HepG2 (cell line): ENCODE measurements around the gene FAM20C. TPM values are rescaled to one million over a fixed set of nuclear protein-coding genes. Genes with fewer than 3 reads are reported as not detected.
A peak's percentile ranks its signal among the peaks of the same experiment; 100 is the strongest.

ENCODE experiments used
- CBX1 ChIP-seq: IDR thresholded peaks from one replicate; pipeline ENCODE4 v1.6.1; 2016; ENCODE audit warnings: antibody characterized with exemption, low read depth
- CREM ChIP-seq, 2 experiments: sonication (generic) in 1 of 2; formaldehyde crosslinking in 1 of 2; IDR thresholded peaks; 2 replicates each; pipeline versions ENCODE4 v1.4.0 to v1.6.1; 2016 to 2020; ENCODE audit warnings: antibody characterized with exemption in 1 of 2, mild to moderate bottlenecking in 1 of 2, missing genetic modification reagents in 1 of 2
- GFI1 ChIP-seq: sonication (generic); formaldehyde crosslinking; IDR thresholded peaks from 2 replicates; pipeline ENCODE4 v1.5.0; 2020; ENCODE audit warnings: missing genetic modification reagents, mild to moderate bottlenecking, borderline replicate concordance
- MIER2 ChIP-seq: IDR thresholded peaks from 2 replicates; pipeline ENCODE4 v1.6.1; 2016; ENCODE audit warnings: missing biosample characterization, missing genetic modification reagents
- NR2F1 ChIP-seq, 2 experiments: fragments of 450-650 bp in 1 of 2; formaldehyde crosslinking in 1 of 2; IDR thresholded peaks; 2 replicates each; pipeline versions ENCODE4 v1.5.0 to v1.6.1; 2016 to 2020; ENCODE audit warnings: mild to moderate bottlenecking in 1 of 2, missing compliant biosample characterization in 1 of 2, missing genetic modification reagents in 1 of 2, moderate library complexity in 1 of 2
- RBM39 ChIP-seq: fragments of 200-400 bp; formaldehyde crosslinking; IDR thresholded peaks from one replicate; pipeline ENCODE4 v1.6.1; 2018; ENCODE audit warnings: antibody characterized with exemption, mild to moderate bottlenecking, low read depth, low read length; ENCODE audit not compliant: poor library complexity, severe bottlenecking
- TCF7L2 ChIP-seq: IDR thresholded peaks from 2 replicates; pipeline ENCODE4 v1.6.1; 2011; ENCODE audit warnings: mild to moderate bottlenecking, low read depth, low read length, moderate library complexity
- THYN1 ChIP-seq: sonication (generic); formaldehyde crosslinking; IDR thresholded peaks from 2 replicates; pipeline ENCODE4 v1.8.1; 2023; ENCODE audit warnings: low read depth, mild to moderate bottlenecking, moderate library complexity, missing genetic modification reagents, borderline replicate concordance
- ZIK1 ChIP-seq: sonication (generic); formaldehyde crosslinking; IDR thresholded peaks from 2 replicates; pipeline ENCODE4 v1.5.0; 2020; ENCODE audit warnings: mild to moderate bottlenecking, low read depth, missing genetic modification reagents, borderline replicate concordance
- ZNF121 ChIP-seq: sonication (generic); formaldehyde crosslinking; IDR thresholded peaks from 2 replicates; pipeline ENCODE4 v1.5.0; 2020; ENCODE audit warnings: mild to moderate bottlenecking, missing genetic modification reagents
- ZNF224 ChIP-seq: sonication (generic); formaldehyde crosslinking; IDR thresholded peaks from 2 replicates; pipeline ENCODE4 v1.5.0; 2020; ENCODE audit warnings: mild to moderate bottlenecking, missing genetic modification reagents
- ZNF24 ChIP-seq: fragments of 450-650 bp; IDR thresholded peaks from 2 replicates; pipeline ENCODE4 v1.6.1; 2017; ENCODE audit warnings: antibody characterized with exemption, mild to moderate bottlenecking
- ZNF431 ChIP-seq: sonication (generic); formaldehyde crosslinking; IDR thresholded peaks from 2 replicates; pipeline ENCODE4 v1.9.0; 2022; ENCODE audit warnings: missing genetic modification reagents, low read depth, mild to moderate bottlenecking, borderline replicate concordance
- ZNF510 ChIP-seq: sonication (generic); formaldehyde crosslinking; IDR thresholded peaks from 2 replicates; pipeline ENCODE4 v1.4.0; 2020; ENCODE audit warnings: low read depth, mild to moderate bottlenecking, missing genetic modification reagents
- ZNF619 ChIP-seq: sonication (generic); formaldehyde crosslinking; IDR thresholded peaks from 2 replicates; pipeline ENCODE4 v1.4.0; 2020; ENCODE audit warnings: mild to moderate bottlenecking, missing genetic modification reagents
- ZNF776 ChIP-seq: sonication (generic); formaldehyde crosslinking; IDR thresholded peaks from 2 replicates; pipeline ENCODE4 v1.4.0; 2020; ENCODE audit warnings: mild to moderate bottlenecking, missing genetic modification reagents
- ZSCAN31 ChIP-seq: sonication (generic); formaldehyde crosslinking; IDR thresholded peaks from 2 replicates; pipeline ENCODE4 v1.5.0; 2020; ENCODE audit warnings: low read depth, mild to moderate bottlenecking, missing genetic modification reagents
- polyA plus RNA-seq, 8 experiments: library from polyadenylated mRNA; depleted of rRNA in 3 of 8; stranded (reverse) in 7 of 8; unstranded in 1 of 8; fragments of >200 nt; fragmentation: Illumina TruSeq in 4 of 8; extraction: Trizol in 4 of 8; gene quantifications; 2 replicates each; pipeline versions ENCODE4 v1.2.1 to v1.2.3, GENCODE V29; 2011 to 2016; ENCODE audit warnings: low read depth in 4 of 8, missing spikeins in 1 of 8, mixed read lengths in 1 of 8; ENCODE audit not compliant: insufficient read depth in 1 of 8
- total RNA-seq, 5 experiments: library from RNA; depleted of rRNA; stranded (reverse); fragments of >200 nt; fragmentation: Illumina TruSeq; extraction: Trizol; gene quantifications; 2 replicates each; pipeline ENCODE4 v1.2.3, GENCODE V29; 2016; ENCODE audit warnings: low read depth in 1 of 5
- TF ChIP-seq, protein P1 (sequence below): sonication (generic); formaldehyde crosslinking; IDR thresholded peaks from 2 replicates; pipeline ENCODE4 v1.4.0; 2020; ENCODE audit warnings: missing genetic modification reagents
- TF ChIP-seq, protein P2 (sequence below): sonication (generic); formaldehyde crosslinking; IDR thresholded peaks from 2 replicates; pipeline ENCODE4 v1.8.0; 2022; ENCODE audit warnings: mild to moderate bottlenecking, missing genetic modification reagents; ENCODE audit not compliant: insufficient replicate concordance
- TF ChIP-seq, protein P3 (sequence below): IDR thresholded peaks from 2 replicates; pipeline ENCODE4 v1.6.1; 2016; ENCODE audit warnings: missing compliant biosample characterization, missing genetic modification reagents, borderline replicate concordance
- TF ChIP-seq, protein P4 (sequence below): sonication (generic); formaldehyde crosslinking; IDR thresholded peaks from 2 replicates; pipeline ENCODE4 v1.4.0; 2020; ENCODE audit warnings: missing genetic modification reagents, low read depth, mild to moderate bottlenecking, borderline replicate concordance

FAM20C gene
- total and polyA plus RNA-seq, 2 of the 13 experiments (the other 11 are each of a cell fraction or from before 2014, with no cell fraction given), result 11.9 to 19.9 TPM

DNA sequence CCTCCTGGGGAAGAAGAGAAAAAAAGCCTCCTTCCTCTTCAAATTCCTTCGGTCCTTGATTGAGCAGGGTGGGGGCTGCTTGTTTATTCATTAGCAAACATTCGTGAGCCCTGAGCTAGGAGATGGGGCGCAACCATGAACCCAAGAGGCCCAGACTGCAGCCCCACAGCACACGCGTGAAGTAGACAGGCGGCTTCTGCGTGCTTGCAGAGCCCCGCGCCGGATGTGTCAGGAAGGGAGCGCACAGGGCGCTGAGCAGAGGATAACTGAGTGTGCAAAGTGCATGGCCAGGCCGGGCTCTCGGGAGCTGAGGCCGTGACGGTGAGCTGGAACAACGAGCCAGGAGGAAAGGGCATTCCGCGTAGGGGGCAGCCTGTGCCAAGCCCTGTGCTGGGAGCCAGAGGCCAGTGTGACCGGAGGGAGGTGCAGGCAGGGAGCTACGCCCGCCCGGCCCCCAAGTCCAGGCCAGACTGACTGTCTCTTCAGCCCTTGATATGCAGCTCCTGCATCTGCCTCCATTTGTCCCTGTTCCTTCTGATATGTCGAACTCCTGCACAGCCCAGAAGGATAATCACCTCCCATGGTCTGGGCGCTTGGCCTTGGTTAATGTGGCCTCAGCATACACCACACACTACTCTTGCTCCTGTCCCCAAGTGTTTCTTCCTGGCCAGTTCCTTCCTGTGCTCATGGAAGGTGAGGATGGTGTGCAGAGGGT, 102.2 kb downstream of the FAM20C start (continued):
- TF ChIP-seq, protein P1, sequence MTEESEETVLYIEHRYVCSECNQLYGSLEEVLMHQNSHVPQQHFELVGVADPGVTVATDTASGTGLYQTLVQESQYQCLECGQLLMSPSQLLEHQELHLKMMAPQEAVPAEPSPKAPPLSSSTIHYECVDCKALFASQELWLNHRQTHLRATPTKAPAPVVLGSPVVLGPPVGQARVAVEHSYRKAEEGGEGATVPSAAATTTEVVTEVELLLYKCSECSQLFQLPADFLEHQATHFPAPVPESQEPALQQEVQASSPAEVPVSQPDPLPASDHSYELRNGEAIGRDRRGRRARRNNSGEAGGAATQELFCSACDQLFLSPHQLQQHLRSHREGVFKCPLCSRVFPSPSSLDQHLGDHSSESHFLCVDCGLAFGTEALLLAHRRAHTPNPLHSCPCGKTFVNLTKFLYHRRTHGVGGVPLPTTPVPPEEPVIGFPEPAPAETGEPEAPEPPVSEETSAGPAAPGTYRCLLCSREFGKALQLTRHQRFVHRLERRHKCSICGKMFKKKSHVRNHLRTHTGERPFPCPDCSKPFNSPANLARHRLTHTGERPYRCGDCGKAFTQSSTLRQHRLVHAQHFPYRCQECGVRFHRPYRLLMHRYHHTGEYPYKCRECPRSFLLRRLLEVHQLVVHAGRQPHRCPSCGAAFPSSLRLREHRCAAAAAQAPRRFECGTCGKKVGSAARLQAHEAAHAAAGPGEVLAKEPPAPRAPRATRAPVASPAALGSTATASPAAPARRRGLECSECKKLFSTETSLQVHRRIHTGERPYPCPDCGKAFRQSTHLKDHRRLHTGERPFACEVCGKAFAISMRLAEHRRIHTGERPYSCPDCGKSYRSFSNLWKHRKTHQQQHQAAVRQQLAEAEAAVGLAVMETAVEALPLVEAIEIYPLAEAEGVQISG (CRISPR knock-in tag), result no peak
- TF ChIP-seq CBX1, result no peak
- no peak for TF ChIP-seq ZNF510 (CRISPR knock-in tag)
- no peak for TF ChIP-seq ZIK1
- TF ChIP-seq, protein P2, sequence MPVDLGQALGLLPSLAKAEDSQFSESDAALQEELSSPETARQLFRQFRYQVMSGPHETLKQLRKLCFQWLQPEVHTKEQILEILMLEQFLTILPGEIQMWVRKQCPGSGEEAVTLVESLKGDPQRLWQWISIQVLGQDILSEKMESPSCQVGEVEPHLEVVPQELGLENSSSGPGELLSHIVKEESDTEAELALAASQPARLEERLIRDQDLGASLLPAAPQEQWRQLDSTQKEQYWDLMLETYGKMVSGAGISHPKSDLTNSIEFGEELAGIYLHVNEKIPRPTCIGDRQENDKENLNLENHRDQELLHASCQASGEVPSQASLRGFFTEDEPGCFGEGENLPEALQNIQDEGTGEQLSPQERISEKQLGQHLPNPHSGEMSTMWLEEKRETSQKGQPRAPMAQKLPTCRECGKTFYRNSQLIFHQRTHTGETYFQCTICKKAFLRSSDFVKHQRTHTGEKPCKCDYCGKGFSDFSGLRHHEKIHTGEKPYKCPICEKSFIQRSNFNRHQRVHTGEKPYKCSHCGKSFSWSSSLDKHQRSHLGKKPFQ (CRISPR knock-in tag), result no peak
- no peak for TF ChIP-seq GFI1
- TF ChIP-seq, protein P3, sequence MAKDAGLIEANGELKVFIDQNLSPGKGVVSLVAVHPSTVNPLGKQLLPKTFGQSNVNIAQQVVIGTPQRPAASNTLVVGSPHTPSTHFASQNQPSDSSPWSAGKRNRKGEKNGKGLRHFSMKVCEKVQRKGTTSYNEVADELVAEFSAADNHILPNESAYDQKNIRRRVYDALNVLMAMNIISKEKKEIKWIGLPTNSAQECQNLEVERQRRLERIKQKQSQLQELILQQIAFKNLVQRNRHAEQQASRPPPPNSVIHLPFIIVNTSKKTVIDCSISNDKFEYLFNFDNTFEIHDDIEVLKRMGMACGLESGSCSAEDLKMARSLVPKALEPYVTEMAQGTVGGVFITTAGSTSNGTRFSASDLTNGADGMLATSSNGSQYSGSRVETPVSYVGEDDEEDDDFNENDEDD (CRISPR knock-in tag), result peak; percentile 18; the same call in 1 of the 2 replicates
- no peak for TF ChIP-seq ZSCAN31
- TF ChIP-seq NR2F1 (CRISPR knock-in tag; IDR thresholded peaks at IDR 0.05), result no peak
- TF ChIP-seq ZNF224 (CRISPR knock-in tag), result 0 out of 2 replicates have a peak, but pooled peaks have one; percentile 19
- TF ChIP-seq CREM (IDR thresholded peaks at IDR 0.05), result no peak
- no peak for TF ChIP-seq CREM (CRISPR knock-in tag; IDR thresholded peaks at IDR 0.05)
- TF ChIP-seq ZNF121, result no peak
- no peak for TF ChIP-seq RBM39
- no peak for TF ChIP-seq ZNF776 (CRISPR knock-in tag)
- TF ChIP-seq MIER2 (CRISPR knock-in tag), result no peak
- no peak for TF ChIP-seq THYN1 (CRISPR knock-in tag)
- TF ChIP-seq ZNF431, result no peak
- TF ChIP-seq, protein P4, sequence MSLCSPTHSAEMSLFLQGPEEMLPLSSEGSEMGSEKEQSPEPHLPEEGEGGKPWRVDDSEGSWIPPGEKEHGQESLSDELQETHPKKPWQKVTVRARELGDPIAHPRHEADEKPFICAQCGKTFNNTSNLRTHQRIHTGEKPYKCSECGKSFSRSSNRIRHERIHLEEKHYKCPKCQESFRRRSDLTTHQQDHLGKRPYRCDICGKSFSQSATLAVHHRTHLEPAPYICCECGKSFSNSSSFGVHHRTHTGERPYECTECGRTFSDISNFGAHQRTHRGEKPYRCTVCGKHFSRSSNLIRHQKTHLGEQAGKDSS, result no peak
- no peak for TF ChIP-seq TCF7L2
- no peak for TF ChIP-seq ZNF24
- no peak for TF ChIP-seq ZNF619
